OCI-LY3 (cell line): ENCODE measurements around the gene TSR3.

Experiments
- H2AFZ ChIP-seq: fragments of 200-600, 300-600 bp; shearing (Covaris generic); 2 replicates; pipeline ENCODE4 v1.6.0; 2014; ENCODE audit warnings: antibody characterized with exemption, low read depth, low read length
- H3K27ac ChIP-seq: fragments of 200-600, 300-600 bp; sonication (generic); 2 replicates; pipeline ENCODE4 v1.5.1; 2014; ENCODE audit warnings: mild to moderate bottlenecking, low read length, moderate library complexity, mixed read lengths
- H3K27me3 ChIP-seq: fragments of 200-600, 300-600 bp; sonication (generic); 2 replicates; pipeline ENCODE4 v1.6.1; 2014; ENCODE audit warnings: low read depth, low read length, mixed read lengths
- H3K36me3 ChIP-seq: fragments of 200-600, 300-600 bp; sonication (generic); replicated peaks from 2 replicates; pipeline ENCODE3; 2014; ENCODE audit warnings: low read depth, low read length, mixed read lengths
- H3K4me1 ChIP-seq: fragments of 300-600, 200-600 bp; sonication (generic); 2 replicates; pipeline ENCODE4 v1.6.1; 2014; ENCODE audit warnings: low read length, mixed read lengths
- H3K4me2 ChIP-seq: fragments of 200-600, 300-600 bp; sonication (generic); 2 replicates; pipeline ENCODE4 v1.6.1; 2014; ENCODE audit warnings: low read length, mixed read lengths
- H3K4me3 ChIP-seq: fragments of 300-600, 200-600 bp; sonication (generic); 2 replicates; pipeline ENCODE4 v1.5.1; 2014; ENCODE audit warnings: antibody characterized with exemption, mild to moderate bottlenecking, low read length, moderate library complexity
- H3K79me2 ChIP-seq: fragments of 300-600, 200-600 bp; shearing (Covaris generic); 2 replicates; pipeline ENCODE4 v1.6.1; 2014; ENCODE audit warnings: mild to moderate bottlenecking, low read length, mixed read lengths
- H3K9ac ChIP-seq: fragments of 300-600, 200-600 bp; shearing (Covaris generic); 2 replicates; pipeline ENCODE4 v1.6.0; 2014; ENCODE audit warnings: mild to moderate bottlenecking, low read length, moderate library complexity
- H3K9me3 ChIP-seq: fragments of 200-600, 300-600 bp; shearing (Covaris generic); 2 replicates; pipeline ENCODE4 v1.6.1; 2014; ENCODE audit warnings: low read length, mixed read lengths; ENCODE audit not compliant: insufficient read depth
- H4K20me1 ChIP-seq: fragments of 200-600, 300-600 bp; sonication (generic); 2 replicates; pipeline ENCODE4 v1.6.1; 2016; ENCODE audit warnings: low read length, mixed read lengths; ENCODE audit not compliant: insufficient read depth
- CTCF ChIP-seq: fragments of 200-600, 300-600 bp; sonication (generic); IDR thresholded peaks from 2 replicates; pipeline ENCODE4 v1.5.1; 2014; ENCODE audit warnings: antibody characterized with exemption, low read length, low read depth
- EZH2phosphoT487 ChIP-seq: fragments of 200-600 bp; shearing (Covaris generic); IDR thresholded peaks from 2 replicates; pipeline ENCODE4 v1.6.1; 2018; ENCODE audit warnings: antibody characterized with exemption, mixed run types, low read depth

TSR3 gene

GRCh38 chr16:1326391-1326790 is 25.3 kb downstream of the TSR3 start:
- no peaks in the 10 kb centered on the region for H3K27me3 ChIP-seq
- no peaks in the 10 kb centered on the region for H3K79me2 ChIP-seq
- TF ChIP-seq CTCF (no peak), EZH2phosphoT487 (no peak)
- H2AFZ ChIP-seq = no peak overlapping the region
- no peaks in the 10 kb centered on the region for H3K9me3 ChIP-seq
- H4K20me1 ChIP-seq = peaks cover 11% of the 10 kb centered on the region; the same call in 1 of the 2 replicates
- H3K36me3 ChIP-seq = peaks cover 11% of the 10 kb centered on the region
- H3K9ac ChIP-seq = peak overlapping the region; percentile 25; the same call in 1 of the 2 replicates
- H3K4me3 ChIP-seq = 0 out of 2 replicates have a peak overlapping the region, but pooled peaks have one; percentile 15
- H3K4me2 ChIP-seq = peak overlapping the region; percentile 53
- H3K27ac ChIP-seq = peak overlapping the region; percentile 38
- peaks cover 17% of the 10 kb centered on the region for H3K4me1 ChIP-seq

GRCh38 chr16:1325673-1326371 is 25.9 kb downstream of the TSR3 start:
- H3K4me3 ChIP-seq = no peak overlapping the region
- peak overlapping the region; percentile 20; the same call in 1 of the 2 replicates for H3K27ac ChIP-seq
- H3K36me3 ChIP-seq = peaks cover 16% of the 10 kb centered on the region
- H3K4me1 ChIP-seq = peaks cover 15% of the 10 kb centered on the region
- H3K4me2 ChIP-seq = peak overlapping the region; percentile 53
- H3K27me3 ChIP-seq = no peaks in the 10 kb centered on the region
- no peaks in the 10 kb centered on the region for H3K9me3 ChIP-seq
- no peak for TF ChIP-seq EZH2phosphoT487
- no peak for TF ChIP-seq CTCF
- H3K79me2 ChIP-seq = no peaks in the 10 kb centered on the region
- peaks cover 11% of the 10 kb centered on the region; the same call in 1 of the 2 replicates for H4K20me1 ChIP-seq
- H2AFZ ChIP-seq = no peak overlapping the region
- H3K9ac ChIP-seq = peak overlapping the region; percentile 25; the same call in 1 of the 2 replicates

DNA sequence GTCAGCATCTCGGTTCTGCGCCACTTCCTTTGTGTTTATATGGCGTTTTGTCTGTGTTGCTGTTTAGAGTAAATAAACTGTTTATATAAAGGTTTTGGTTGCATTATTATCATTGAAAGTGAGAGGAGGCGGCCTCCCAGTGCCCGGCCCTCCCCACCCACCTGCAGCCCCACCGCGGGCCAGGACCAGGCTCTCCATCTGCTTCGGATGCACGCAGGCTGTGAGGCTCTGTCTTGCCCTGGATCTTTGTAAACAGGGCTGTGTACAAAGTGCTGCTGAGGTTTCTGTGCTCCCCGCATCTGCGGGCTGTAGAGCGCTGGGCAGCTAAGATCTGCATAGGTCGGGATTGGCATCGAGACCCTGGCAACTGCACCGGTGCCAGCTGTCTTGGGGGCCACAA is 26.4 kb downstream of the TSR3 start:
- H3K27me3 ChIP-seq = no peaks in the 10 kb centered on the region
- peaks cover 21% of the 10 kb centered on the region for H3K36me3 ChIP-seq
- H3K4me2 ChIP-seq = no peak overlapping the region
- peaks cover 15% of the 10 kb centered on the region for H3K4me1 ChIP-seq
- H3K9me3 ChIP-seq = no peaks in the 10 kb centered on the region
- H3K79me2 ChIP-seq = no peaks in the 10 kb centered on the region; the same call in 1 of the 2 replicates
- H2AFZ ChIP-seq = no peak overlapping the region
- no peak overlapping the region for H3K9ac ChIP-seq
- H4K20me1 ChIP-seq = peaks cover 11% of the 10 kb centered on the region; the same call in 1 of the 2 replicates
- H3K27ac ChIP-seq = no peak overlapping the region
- TF ChIP-seq EZH2phosphoT487 = no peak
- no peak for TF ChIP-seq CTCF
- H3K4me3 ChIP-seq = no peak overlapping the region

DNA sequence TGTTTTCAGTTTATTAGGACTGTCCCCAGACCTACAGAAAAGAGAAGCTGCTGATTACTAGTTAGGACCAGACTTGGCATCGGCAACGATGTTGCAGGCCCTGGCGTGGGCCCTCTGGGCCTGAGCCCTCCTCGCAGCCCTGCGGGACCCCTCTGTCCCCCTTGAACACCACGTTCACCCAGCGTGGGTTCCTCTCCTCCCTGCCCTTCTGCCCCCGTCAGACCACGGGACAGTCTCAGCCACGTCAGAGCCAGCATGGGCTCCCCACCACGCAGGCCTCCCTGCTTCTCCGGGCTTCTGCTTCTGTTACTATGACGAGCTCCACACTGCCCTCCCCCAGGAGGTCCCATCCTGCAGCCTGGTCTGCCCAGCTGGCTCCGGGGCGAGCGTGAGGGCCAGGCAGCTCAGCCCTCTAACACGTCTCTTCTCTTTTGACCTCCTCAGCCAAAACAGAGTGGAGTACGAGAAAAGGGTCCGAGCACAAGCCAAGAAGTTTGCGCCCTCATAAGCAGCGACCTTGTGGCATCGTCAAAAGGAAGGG is 27.3 kb downstream of the TSR3 start:
- peaks cover 2% of the 10 kb centered on the region; the same call in 1 of the 2 replicates for H3K79me2 ChIP-seq
- no peak overlapping the region for H2AFZ ChIP-seq
- H3K4me2 ChIP-seq = no peak overlapping the region
- no peak for TF ChIP-seq EZH2phosphoT487
- TF ChIP-seq CTCF = no peak
- H3K36me3 ChIP-seq = peaks cover 31% of the 10 kb centered on the region
- H3K27ac ChIP-seq = no peak overlapping the region
- H3K27me3 ChIP-seq = no peaks in the 10 kb centered on the region
- peaks cover 15% of the 10 kb centered on the region; the same call in 1 of the 2 replicates for H4K20me1 ChIP-seq
- no peak overlapping the region for H3K9ac ChIP-seq
- H3K4me1 ChIP-seq = peaks cover 15% of the 10 kb centered on the region
- H3K9me3 ChIP-seq = no peaks in the 10 kb centered on the region
- H3K4me3 ChIP-seq = no peak overlapping the region
